ENCODE data around the gene AGAP1.

AGAP1 gene

GRCh38 chr2:235511187-235511661, 17.4 kb downstream of the AGAP1 start:
- no peak for DNase-seq

DNA sequence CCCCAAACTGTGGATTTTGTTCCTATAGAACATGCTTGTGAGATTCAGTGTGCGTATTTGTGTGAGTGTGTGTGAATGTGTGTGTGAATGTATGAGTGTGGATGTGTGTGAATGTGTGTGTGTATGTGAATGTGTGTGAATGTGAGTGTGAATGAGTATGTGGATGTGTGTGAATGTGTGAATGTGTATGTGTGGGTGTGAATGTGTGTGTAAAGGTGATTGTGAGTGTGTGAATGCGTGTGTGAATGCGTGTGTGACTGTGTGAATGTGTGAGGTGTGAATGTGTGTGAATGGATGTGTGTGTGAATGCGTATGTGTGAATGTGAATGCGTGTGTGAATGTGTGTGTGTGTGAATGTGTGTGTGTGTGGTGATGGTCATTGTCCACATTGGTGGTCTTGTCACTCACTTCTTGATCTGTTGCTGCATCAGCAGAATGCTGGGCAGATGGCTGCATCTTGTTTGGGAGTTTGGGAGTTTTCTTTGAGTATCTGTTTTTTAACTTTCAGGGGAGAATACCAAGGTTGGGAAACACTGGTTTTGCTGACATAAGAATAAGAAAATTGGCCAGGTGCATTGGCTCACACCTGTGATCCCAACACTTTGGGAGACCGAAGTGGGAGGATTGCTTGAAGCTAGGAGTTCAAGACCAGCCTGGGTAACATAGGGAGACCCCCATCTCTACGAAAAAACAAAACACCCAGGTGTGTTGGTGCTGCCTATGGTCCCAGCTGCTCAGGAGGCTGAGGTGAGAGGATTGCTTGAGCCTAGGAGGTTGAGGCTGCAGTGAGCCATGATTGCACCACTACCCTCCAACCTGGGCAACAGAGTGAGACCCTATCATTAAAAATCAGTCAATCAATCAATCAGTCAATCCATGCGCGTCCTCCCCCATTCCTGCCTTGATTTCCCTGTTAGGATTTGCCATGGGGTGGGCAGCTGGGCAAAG, 18.2 kb downstream of the AGAP1 start:
- DNase-seq: no peak

GRCh38 chr2:235512699-235513053, 18.8 kb downstream of the AGAP1 start:
- no peak for DNase-seq

- DNase-seq: no peak
Measured at GRCh38 chr2:235513984-235514626, 20.3 kb downstream of the AGAP1 start.

DNA sequence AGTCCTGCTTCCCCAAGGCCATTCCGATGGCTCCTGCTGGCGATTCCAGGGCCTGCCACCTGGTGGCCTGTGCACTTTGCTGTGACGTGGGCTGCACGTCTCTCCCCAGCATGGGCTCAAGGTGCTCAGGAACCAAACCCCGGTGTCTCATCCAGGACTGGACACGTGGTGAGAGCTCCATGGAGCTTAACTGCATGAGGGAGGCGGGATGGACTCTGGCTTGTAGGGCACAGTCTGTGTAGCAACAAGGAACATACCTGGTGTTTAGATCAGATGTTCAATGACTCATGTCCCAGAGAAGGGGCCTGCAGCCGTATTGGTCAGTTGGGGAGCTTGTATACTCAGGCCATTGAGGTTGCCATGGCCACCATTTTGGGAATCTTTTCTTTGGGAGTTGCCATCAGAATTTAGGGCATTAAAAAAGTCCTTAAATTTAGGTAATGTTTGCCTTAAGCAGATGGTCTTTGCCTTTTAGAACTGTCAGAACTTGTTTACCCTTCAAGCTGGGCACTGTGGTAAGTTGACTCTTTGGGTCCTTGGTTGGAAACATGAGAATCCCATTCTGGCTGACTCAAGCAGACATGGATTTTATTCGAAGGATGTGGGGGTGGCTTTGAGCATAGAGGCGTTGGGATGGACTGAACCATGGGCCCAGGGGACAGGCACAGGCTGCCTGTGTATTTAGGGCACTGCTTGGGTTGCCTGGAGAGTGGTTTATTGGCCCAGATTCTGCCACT, 21.0 kb downstream of the AGAP1 start:
- DNase-seq: no peak

DNA sequence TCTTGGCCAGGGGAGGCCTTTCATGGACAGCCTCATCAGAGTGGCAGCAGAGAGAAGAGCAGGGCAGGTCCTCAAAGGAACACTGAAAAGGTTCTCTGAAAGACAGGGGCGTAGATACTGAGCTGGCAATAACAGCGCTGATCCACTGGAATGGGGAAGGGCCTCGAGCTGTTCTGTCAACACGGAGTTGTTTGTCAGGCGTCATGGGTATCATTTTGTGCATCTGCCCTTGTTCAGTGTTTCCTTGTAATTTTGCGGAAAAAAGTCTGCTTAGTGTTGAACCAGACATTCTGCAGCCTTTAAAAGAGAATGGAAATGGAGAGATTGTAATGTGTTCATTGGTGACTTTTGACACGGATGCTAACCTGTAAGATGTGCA, 21.5 kb downstream of the AGAP1 start:
- DNase-seq: no peak

GRCh38 chr2:235515821-235516220, 22.0 kb downstream of the AGAP1 start:
- DNase-seq: no peak

GRCh38 chr2:235516257-235516656, 22.4 kb downstream of the AGAP1 start:
- no peak for DNase-seq

GRCh38 chr2:235518322-235519090, 24.7 kb downstream of the AGAP1 start:
- no peak for DNase-seq

- no peak for DNase-seq
Measured at GRCh38 chr2:235520787-235521186, 26.9 kb downstream of the AGAP1 start.

- DNase-seq: no peak
Measured at GRCh38 chr2:235521844-235522243, 28.0 kb downstream of the AGAP1 start.

DNA sequence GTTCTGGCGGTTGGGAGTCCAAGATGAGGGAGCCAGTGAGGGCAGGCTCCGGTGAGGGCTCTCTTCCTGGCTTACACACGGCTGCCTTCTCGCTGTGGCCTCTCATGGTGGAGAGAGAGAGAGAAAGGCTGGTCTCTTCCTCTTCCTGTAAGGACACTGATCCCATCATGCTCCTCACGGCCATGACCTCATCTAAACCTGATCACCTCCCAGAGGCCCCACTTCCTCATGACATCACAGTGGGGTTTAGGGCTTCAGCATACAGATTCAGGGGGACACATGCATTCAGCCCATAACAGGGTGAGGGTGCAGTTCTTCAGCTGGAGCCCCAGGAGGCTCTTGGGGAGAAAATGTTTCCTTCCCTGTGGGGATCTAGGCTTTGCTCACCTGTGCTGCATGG, 29.2 kb downstream of the AGAP1 start:
- no peak for DNase-seq

DNA sequence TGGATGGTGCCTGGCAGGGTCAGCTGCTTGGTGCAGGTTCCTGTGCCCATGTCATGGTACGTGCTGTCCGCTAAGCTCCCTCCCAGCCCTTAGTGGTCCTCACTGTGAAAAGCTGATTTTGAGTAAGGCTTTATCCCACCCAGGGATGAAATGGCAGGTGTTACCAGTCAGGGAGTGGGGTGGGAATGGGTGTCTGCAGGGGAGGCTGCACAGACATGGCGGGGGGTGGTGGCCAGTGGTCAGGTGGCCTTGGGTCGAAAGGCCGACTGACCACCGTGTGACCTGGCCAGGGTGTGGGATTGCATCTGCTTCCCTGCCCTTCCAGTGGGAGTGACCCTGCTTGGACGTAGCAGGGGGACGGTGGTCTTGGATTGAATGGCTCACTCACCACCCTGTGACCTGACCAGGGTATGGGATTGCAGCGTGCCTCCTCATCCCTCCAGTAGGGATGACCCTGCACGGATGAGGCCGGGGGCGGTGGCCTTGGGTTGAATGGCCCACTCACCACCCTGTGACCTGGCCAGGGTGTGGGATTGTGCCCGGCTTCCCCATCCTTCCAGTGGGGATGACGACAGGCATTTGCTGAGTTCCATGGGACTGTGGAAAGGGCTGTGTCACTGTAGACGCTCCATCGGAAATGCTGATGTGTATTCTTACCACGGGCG, 29.8 kb downstream of the AGAP1 start:
- no peak for DNase-seq

- no peak for DNase-seq
Measured at GRCh38 chr2:235526166-235526565, 32.3 kb downstream of the AGAP1 start.

DNA sequence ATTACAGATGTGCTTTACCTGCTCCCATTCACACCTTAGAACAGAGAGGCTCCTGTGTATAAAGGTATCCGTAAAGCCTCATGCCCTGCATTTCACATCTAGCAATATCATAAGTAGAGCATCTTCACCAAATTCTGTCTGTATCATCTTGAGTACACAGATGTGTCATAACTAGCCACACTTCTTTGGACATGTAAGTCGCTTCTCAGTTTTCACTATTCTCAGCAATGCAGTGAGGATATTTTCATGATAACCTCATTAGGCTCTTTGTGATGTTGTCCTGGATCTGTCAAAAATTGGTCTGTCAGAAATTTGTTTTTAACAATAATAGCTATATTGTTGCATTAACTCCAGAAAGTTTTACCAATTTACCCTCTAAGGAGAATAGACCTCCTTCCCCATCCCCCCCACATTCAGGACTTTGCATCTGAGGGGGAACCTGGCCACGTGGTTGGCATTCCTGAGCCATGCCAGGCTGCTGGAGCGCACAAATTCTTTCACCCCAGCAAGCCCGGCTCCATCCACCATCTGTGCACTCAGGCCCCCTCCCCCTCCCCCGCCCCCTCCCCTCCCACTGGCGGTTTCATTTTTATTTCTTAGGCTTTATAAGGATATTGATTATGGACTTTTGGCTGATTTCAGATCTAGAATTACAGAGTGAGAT, 34.1 kb downstream of the AGAP1 start:
- DNase-seq: no peak

- DNase-seq: no peak
Measured at GRCh38 chr2:235529621-235530020, 35.8 kb downstream of the AGAP1 start.

DNA sequence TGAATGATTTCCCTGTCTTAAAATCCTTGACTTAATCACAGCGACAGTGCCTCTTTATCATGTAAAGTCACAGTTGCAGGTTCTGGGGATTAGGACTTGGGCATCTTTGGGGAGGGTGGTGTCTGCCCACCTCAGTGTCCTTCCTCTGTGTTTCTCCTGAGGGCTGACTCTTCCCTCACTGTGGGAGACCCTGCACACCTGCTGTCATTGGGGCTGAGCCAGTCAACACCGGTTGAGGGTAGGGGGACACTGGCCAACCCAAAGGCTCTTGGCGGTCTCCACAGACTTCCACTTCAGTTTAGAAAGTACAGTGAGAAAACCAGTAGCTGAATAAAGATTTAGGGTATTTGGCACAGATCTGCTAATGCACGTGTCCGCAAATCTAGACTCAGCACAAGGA, 36.9 kb downstream of the AGAP1 start:
- DNase-seq: no peak

DNA sequence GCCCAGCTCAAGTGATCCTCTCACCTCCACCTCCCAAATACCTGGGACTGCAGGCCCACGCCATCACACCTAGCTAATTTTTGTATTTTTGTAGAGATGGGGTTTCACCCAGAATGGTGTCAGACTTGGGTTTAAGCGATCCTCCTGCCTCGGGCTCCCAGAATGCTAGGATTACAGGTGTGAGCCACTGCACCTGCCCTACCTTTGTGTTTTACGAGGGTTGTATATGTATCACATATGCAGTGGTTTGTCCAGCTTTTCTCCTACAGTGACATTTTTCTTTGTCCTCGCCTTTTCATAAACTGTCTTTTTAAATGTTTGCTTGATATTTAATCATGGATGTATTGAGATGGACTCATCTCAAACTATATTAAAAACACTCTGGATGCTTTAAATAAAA, 38.5 kb downstream of the AGAP1 start:
- no peak for DNase-seq

- no peak for DNase-seq
Measured at GRCh38 chr2:235533198-235533597, 39.4 kb downstream of the AGAP1 start.

GRCh38 chr2:235533616-235534385, 40.0 kb downstream of the AGAP1 start:
- no peak for DNase-seq

Measured in central memory CD4-positive, alpha-beta T cell (primary cell).